Peyer's patch (tissue), 4 donors: Measurements from ENCODE around the gene PPM1J. TPM values are rescaled to one million over a fixed set of nuclear protein-coding genes. Genes with fewer than 3 reads are reported as not detected.

Experiments
- DNase-seq, 3 donors: peaks; one replicate each; pipeline ENCODE4 v3.0.0-alpha.2; 2017 to 2019
- H3K27ac ChIP-seq, 4 donors: fragments of 200-600 bp; sonication (generic); one replicate each; pipeline ENCODE4 v1.5.1; 2016 to 2019
- H3K27me3 ChIP-seq, 2 donors: fragments of 200-600 bp; sonication (generic); one replicate each; pipeline ENCODE4 v1.5.1; 2019
- H3K36me3 ChIP-seq, 3 donors: fragments of 200-600 bp; sonication (generic); one replicate each; pipeline ENCODE4 v1.5.1; 2016 to 2019
- H3K4me1 ChIP-seq, 4 donors: fragments of 200-600 bp; sonication (generic); one replicate each; pipeline ENCODE4 v1.5.1; 2016 to 2019
- H3K4me3 ChIP-seq, 4 donors: fragments of 200-600 bp; sonication (generic); 1 replicate in 3 of 4; 2 replicates in 1 of 4; pipeline ENCODE4 v1.5.1; 2016 to 2019; ENCODE audit warnings: mild to moderate bottlenecking in 1 of 4
- H3K9me3 ChIP-seq, 4 donors: fragments of 200-600 bp; sonication (generic); one replicate each; pipeline ENCODE4 v1.5.1; 2016 to 2019; ENCODE audit warnings: mild to moderate bottlenecking in 1 of 4
- POLR2A ChIP-seq, 2 donors: fragments of 450-650 bp; IDR thresholded peaks; one replicate each; pipeline ENCODE4 v1.5.1; 2017; ENCODE audit warnings: antibody characterized with exemption in 2 of 2, mild to moderate bottlenecking in 2 of 2, moderate library complexity in 2 of 2
- total RNA-seq, 4 donors: library from RNA; depleted of rRNA; stranded (reverse); fragments of >200 nt; gene quantifications; one replicate each; pipeline ENCODE4 v1.1.0, GENCODE V29; 2016
- TF ChIP-seq, protein P1 (sequence below), 6 experiments: fragments of 450-650 bp in 4 of 6; fragments of 200-600 bp in 2 of 6; sonication (generic) in 1 of 6; IDR thresholded peaks; one replicate each; pipeline ENCODE4 v1.5.1; 2017 to 2019; ENCODE audit warnings: antibody characterized with exemption in 6 of 6, mild to moderate bottlenecking in 3 of 6, moderate library complexity in 1 of 6

PPM1J gene
- total RNA-seq, 4 donors from 2014 or later: 0.67 TPM; not detected in 3

DNA sequence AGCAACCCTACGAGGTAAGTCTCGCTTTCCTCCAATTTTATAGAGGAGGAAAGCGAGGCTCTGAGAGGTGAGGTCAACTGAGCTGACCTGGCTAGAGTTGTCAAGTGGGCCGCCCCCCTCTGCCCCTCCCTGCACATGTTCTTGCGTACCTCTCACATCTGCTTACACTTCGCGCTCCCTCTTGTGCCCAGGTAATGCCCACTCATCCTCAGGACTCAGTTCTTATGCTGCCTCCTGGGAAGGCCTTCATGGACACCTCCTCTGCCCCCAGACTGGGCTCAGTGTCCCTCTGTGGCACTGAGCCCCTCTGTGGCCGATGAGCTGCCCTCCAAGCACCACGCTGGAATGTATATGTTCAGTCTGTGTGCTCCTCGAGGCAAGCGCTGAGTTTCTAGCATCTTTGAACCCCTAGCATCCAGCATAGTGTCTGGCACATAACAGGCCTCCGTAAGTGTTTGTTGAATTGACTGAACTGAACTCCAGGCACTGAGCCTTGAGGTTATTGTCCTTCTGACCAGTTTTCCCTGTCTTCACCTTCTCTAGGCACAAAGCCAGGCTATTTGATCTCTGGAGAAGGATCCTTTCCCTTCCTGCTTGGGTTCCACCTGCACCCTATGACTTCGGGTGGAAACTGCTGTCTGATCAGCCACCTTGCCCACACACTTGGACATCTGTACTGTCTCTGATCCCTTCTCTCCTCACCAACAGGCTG, 27.2 kb downstream of the PPM1J start:
- peak overlapping the region in 2 of 4 donors; percentile 12 to 14 for H3K27ac ChIP-seq
- no peak for TF ChIP-seq POLR2A (IDR thresholded peaks at IDR 0.05)
- TF ChIP-seq, protein P1, sequence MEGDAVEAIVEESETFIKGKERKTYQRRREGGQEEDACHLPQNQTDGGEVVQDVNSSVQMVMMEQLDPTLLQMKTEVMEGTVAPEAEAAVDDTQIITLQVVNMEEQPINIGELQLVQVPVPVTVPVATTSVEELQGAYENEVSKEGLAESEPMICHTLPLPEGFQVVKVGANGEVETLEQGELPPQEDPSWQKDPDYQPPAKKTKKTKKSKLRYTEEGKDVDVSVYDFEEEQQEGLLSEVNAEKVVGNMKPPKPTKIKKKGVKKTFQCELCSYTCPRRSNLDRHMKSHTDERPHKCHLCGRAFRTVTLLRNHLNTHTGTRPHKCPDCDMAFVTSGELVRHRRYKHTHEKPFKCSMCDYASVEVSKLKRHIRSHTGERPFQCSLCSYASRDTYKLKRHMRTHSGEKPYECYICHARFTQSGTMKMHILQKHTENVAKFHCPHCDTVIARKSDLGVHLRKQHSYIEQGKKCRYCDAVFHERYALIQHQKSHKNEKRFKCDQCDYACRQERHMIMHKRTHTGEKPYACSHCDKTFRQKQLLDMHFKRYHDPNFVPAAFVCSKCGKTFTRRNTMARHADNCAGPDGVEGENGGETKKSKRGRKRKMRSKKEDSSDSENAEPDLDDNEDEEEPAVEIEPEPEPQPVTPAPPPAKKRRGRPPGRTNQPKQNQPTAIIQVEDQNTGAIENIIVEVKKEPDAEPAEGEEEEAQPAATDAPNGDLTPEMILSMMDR (IDR thresholded peaks at IDR 0.05): no peak
- H3K36me3 ChIP-seq: peaks cover 0 to 38% (median 0%) of the 10 kb centered on the region in 3 donors
- no peaks in the 10 kb centered on the region for H3K9me3 ChIP-seq
- no peaks in the 10 kb centered on the region for H3K27me3 ChIP-seq
- DNase-seq: peak in 1 of 3 donors; percentile 31
- H3K4me1 ChIP-seq: no peaks in the 10 kb centered on the region
- no peak overlapping the region for H3K4me3 ChIP-seq

DNA sequence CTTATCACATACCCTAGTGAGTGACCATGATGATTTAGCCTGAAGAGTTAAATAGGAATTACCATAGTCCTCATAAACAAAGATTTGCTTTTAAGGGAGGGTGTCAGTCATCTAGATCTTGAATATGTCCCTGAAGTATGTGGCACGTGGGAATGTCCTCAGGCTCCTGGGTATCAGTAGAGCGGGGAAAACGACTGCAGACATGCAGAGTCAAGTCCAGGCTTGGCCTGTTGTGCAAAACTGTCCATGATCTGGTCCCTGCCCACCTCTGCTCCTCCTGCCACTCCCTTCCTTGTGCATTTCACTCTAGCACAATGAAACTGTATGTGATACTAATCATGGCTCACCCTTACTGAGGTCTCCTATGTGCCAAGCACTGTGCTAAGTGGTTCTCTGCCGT, 27.8 kb downstream of the PPM1J start:
- H3K27me3 ChIP-seq: no peaks in the 10 kb centered on the region
- H3K4me1 ChIP-seq: no peaks in the 10 kb centered on the region
- peaks cover 0 to 33% (median 0%) of the 10 kb centered on the region in 3 donors for H3K36me3 ChIP-seq
- no peak overlapping the region for H3K27ac ChIP-seq
- TF ChIP-seq POLR2A (IDR thresholded peaks at IDR 0.05): no peak
- TF ChIP-seq, protein P1 (IDR thresholded peaks at IDR 0.05): no peak
- H3K4me3 ChIP-seq: no peak overlapping the region
- DNase-seq: peak in 1 of 3 donors; percentile 13
- no peaks in the 10 kb centered on the region for H3K9me3 ChIP-seq

DNA sequence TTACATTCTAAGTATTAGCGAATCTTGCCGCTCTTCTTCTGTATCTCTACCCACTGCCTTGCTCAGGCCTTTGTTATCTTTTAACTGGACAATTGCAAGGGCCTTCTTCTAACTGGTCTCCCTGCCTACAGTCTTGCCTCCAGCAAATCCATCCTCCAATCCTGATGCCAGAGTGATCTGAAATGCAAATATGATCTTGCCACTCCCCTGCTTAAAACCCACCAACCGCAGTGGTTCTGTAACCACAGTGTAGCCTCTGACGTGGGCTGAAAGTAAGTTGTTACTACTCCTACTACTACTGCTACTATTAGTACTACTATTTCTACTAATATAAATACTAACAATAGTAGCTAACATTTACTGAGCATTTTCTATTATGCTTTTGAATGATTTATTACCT, 28.3 kb downstream of the PPM1J start:
- no peaks in the 10 kb centered on the region for H3K9me3 ChIP-seq
- H3K27me3 ChIP-seq: no peaks in the 10 kb centered on the region
- DNase-seq: no peak
- H3K4me3 ChIP-seq: no peak overlapping the region
- no peak overlapping the region for H3K27ac ChIP-seq
- H3K36me3 ChIP-seq: peaks cover 0 to 27% (median 0%) of the 10 kb centered on the region in 3 donors
- TF ChIP-seq POLR2A (IDR thresholded peaks at IDR 0.05): no peak
- TF ChIP-seq, protein P1 (IDR thresholded peaks at IDR 0.05): no peak
- no peaks in the 10 kb centered on the region for H3K4me1 ChIP-seq

DNA sequence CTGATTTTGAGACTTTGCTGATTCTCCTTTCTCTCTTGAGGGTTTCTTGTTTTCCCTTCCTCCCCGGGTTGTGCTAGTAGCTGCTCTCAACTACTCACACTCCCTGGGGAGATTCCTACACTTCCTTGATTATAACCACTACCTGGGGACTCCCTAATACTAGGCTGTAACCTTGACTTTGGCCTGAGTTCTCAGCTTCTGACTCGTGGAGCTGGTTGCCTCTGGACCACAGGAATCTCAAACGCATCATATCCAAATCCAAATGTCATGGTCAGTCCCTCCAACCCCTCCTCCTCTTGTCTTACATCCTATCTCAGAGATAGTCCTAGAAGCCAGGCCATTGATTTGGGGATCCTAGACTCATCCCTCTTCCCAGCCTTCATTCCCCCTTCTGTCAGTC, 28.7 kb downstream of the PPM1J start:
- H3K27me3 ChIP-seq: no peaks in the 10 kb centered on the region
- H3K36me3 ChIP-seq: peaks cover 0 to 23% (median 0%) of the 10 kb centered on the region in 3 donors
- TF ChIP-seq POLR2A (IDR thresholded peaks at IDR 0.05): no peak
- TF ChIP-seq, protein P1 (IDR thresholded peaks at IDR 0.05): no peak
- H3K9me3 ChIP-seq: no peaks in the 10 kb centered on the region
- no peak overlapping the region for H3K27ac ChIP-seq
- H3K4me3 ChIP-seq: no peak overlapping the region
- DNase-seq: no peak
- H3K4me1 ChIP-seq: no peaks in the 10 kb centered on the region

DNA sequence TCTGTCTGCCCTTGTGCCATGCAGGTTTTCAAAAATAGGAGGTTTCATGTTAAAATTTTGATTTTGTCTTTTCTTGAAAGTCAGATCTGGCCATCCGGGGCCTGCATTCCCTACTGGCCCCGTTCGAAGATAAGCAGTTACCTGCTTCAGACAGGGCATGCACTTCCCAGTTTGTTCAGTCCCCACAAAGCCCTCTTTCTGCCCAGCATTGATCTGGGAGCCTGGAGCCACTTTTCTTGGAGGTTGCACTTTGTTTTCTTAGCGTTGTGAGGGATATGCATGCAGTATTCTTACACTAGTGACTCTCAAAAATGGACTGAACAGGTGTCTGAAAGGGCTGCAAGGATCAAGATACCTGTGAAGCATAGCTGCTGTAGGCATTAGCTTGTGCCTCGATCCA, 29.2 kb downstream of the PPM1J start:
- H3K9me3 ChIP-seq: no peaks in the 10 kb centered on the region
- TF ChIP-seq, protein P1 (IDR thresholded peaks at IDR 0.05): no peak
- TF ChIP-seq POLR2A (IDR thresholded peaks at IDR 0.05): no peak
- no peaks in the 10 kb centered on the region for H3K27me3 ChIP-seq
- H3K4me1 ChIP-seq: no peaks in the 10 kb centered on the region
- H3K27ac ChIP-seq: no peak overlapping the region
- peaks cover 0 to 18% (median 0%) of the 10 kb centered on the region in 3 donors for H3K36me3 ChIP-seq
- no peak for DNase-seq
- H3K4me3 ChIP-seq: no peak overlapping the region
